ENCODE data around the gene HOXD1.

GRCh38 chr2:176188774-176189680 lies 559 bp downstream of the HOXD1 start:
- TF ChIP-seq, protein P1, sequence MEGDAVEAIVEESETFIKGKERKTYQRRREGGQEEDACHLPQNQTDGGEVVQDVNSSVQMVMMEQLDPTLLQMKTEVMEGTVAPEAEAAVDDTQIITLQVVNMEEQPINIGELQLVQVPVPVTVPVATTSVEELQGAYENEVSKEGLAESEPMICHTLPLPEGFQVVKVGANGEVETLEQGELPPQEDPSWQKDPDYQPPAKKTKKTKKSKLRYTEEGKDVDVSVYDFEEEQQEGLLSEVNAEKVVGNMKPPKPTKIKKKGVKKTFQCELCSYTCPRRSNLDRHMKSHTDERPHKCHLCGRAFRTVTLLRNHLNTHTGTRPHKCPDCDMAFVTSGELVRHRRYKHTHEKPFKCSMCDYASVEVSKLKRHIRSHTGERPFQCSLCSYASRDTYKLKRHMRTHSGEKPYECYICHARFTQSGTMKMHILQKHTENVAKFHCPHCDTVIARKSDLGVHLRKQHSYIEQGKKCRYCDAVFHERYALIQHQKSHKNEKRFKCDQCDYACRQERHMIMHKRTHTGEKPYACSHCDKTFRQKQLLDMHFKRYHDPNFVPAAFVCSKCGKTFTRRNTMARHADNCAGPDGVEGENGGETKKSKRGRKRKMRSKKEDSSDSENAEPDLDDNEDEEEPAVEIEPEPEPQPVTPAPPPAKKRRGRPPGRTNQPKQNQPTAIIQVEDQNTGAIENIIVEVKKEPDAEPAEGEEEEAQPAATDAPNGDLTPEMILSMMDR (IDR thresholded peaks at IDR 0.05) = no peak
- TF ChIP-seq POLR2AphosphoS5 (IDR thresholded peaks at IDR 0.05; ENCODE audit: low read depth, low read length) (no peak), JUND (IDR thresholded peaks at IDR 0.05) (no peak), EZH2phosphoT487 (IDR thresholded peaks at IDR 0.05; ENCODE audit: borderline replicate concordance, low read depth) (no peak), NFIC (IDR thresholded peaks at IDR 0.05; ENCODE audit: borderline replicate concordance) (no peak), GATA2 (CRISPR knock-in tag; IDR thresholded peaks at IDR 0.05) (no peak), MAX (IDR thresholded peaks at IDR 0.05; ENCODE audit: low read depth) (no peak), FOXJ3 (CRISPR knock-in tag; IDR thresholded peaks at IDR 0.05) (no peak), EP300 (IDR thresholded peaks at IDR 0.05; ENCODE audit: borderline replicate concordance in 1 of 2, low read depth in 1 of 2, low read length in 1 of 2) (no peak), TAF1 (IDR thresholded peaks at IDR 0.05; ENCODE audit: borderline replicate concordance, low read depth, low read length) (no peak), RXRA (IDR thresholded peaks at IDR 0.05; ENCODE audit: borderline replicate concordance, low read depth) (no peak), ELF1 (IDR thresholded peaks at IDR 0.05) (no peak), TEAD4 (IDR thresholded peaks at IDR 0.05; ENCODE audit: borderline replicate concordance, insufficient read depth) (no peak), PBX3 (IDR thresholded peaks at IDR 0.05) (no peak)

Data from SK-N-SH (cell line).